ENCODE measurements around the gene DENND1A. TPM values are rescaled to one million over a fixed set of nuclear protein-coding genes. Genes with fewer than 3 reads are reported as not detected.

DENND1A gene
- total and polyA plus RNA-seq, 2 experiments from 2014 or later = 13.1 to 14.5 TPM

DNA sequence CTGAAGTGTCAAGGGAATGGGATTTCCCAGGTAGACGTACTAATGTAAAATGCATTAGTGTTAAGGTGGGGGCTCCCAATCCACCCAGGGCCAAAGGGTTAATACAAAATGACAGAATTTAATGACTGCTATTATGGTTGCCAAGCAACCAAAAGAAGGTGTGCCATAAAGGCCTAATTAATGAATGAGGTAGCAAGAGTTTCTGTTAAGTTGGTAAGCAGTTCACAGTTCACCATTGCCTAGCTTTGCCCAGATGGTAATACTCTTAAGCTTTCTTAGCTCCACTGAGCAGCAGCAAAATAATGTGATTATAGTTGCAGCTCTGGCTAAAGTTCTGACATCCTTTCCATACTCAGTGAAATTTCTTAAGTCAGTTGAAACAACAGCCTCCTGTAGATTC, 211.7 kb downstream of the DENND1A start:
- Histone ChIP-seq H3K4me1 (ENCODE audit: low read depth) (peaks cover 12% of the 10 kb centered on the region), H3K9me3 (ENCODE audit: low read depth) (no peaks in the 10 kb centered on the region), H3K36me3 (no peaks in the 10 kb centered on the region), H3K27ac (no peak overlapping the region), H3K27me3 (no peaks in the 10 kb centered on the region), H3K4me3 (no peak overlapping the region)
- TF ChIP-seq, protein P1, sequence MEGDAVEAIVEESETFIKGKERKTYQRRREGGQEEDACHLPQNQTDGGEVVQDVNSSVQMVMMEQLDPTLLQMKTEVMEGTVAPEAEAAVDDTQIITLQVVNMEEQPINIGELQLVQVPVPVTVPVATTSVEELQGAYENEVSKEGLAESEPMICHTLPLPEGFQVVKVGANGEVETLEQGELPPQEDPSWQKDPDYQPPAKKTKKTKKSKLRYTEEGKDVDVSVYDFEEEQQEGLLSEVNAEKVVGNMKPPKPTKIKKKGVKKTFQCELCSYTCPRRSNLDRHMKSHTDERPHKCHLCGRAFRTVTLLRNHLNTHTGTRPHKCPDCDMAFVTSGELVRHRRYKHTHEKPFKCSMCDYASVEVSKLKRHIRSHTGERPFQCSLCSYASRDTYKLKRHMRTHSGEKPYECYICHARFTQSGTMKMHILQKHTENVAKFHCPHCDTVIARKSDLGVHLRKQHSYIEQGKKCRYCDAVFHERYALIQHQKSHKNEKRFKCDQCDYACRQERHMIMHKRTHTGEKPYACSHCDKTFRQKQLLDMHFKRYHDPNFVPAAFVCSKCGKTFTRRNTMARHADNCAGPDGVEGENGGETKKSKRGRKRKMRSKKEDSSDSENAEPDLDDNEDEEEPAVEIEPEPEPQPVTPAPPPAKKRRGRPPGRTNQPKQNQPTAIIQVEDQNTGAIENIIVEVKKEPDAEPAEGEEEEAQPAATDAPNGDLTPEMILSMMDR (IDR thresholded peaks at IDR 0.05; ENCODE audit: low read depth, low read length) = no peak
- no peak for DNase-seq (ENCODE audit: low read depth in 1 of 2, low spot score in 1 of 2)

- Histone ChIP-seq H3K27me3 (no peaks in the 10 kb centered on the region), H3K4me3 (no peak overlapping the region), H3K9me3 (ENCODE audit: low read depth) (no peaks in the 10 kb centered on the region), H3K36me3 (no peaks in the 10 kb centered on the region), H3K4me1 (ENCODE audit: low read depth) (peaks cover 12% of the 10 kb centered on the region), H3K27ac (no peak overlapping the region)
- TF ChIP-seq, protein P1 (IDR thresholded peaks at IDR 0.05; ENCODE audit: low read depth, low read length) = no peak
- no peak for DNase-seq (ENCODE audit: low read depth in 1 of 2, low spot score in 1 of 2)
Observed at GRCh38 chr9:123717581-123718175, 212.2 kb downstream of the DENND1A start.

DNA sequence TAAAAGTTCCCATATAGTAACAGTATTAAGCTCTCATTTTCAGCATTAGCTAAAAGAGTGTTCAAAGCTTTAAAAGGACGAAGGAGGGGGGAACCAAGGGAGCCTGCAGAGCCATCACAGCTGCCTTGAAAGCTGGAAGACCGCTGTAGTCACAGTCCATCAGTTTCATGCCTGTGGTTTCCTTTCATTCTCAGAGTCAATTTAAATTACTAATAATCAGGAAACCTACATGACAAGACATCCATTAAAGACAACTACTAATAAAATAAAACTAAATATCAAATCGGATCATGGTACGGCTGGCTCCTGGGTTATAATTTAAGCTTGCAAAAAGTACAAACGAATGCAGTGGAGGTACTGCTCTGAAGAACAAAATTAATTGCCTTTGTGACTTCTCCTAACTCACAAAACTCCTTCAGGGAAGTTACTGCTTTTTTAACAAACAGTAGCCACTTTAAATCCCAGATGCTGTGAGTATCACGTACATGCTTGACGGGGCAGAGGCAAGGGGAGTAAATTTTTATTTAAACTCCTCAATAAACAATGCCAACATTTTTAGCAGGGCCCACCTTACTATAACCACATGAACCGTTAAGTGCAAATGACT, 213.5 kb downstream of the DENND1A start:
- no peak overlapping the region for H3K27ac ChIP-seq
- no peaks in the 10 kb centered on the region for H3K27me3 ChIP-seq
- peaks cover 12% of the 10 kb centered on the region for H3K4me1 ChIP-seq (ENCODE audit: low read depth)
- TF ChIP-seq, protein P1 (IDR thresholded peaks at IDR 0.05; ENCODE audit: low read depth, low read length) = no peak
- H3K4me3 ChIP-seq = no peak overlapping the region
- H3K9me3 ChIP-seq (ENCODE audit: low read depth) = no peaks in the 10 kb centered on the region
- no peak for DNase-seq (ENCODE audit: low read depth in 1 of 2, low spot score in 1 of 2)
- H3K36me3 ChIP-seq = no peaks in the 10 kb centered on the region

DNA sequence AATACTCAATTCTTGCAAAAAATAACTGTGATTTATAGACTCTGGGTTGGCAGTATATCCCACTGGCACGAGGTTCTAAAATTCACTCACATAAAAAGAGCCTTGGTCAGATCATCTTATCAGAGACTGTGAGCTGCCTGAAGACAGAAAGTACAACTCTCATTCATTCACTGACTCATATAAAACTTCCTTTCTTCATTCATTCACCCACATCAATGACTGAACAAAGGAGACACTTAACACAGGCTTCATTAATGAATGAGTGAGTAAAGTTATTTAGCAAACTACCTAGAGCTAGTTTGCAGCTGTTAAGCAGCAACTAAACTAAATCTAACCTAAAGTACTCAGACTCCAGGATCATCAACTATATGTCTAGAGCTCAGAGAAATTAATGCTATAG, 214.7 kb downstream of the DENND1A start:
- Histone ChIP-seq H3K4me1 (ENCODE audit: low read depth) (peaks cover 17% of the 10 kb centered on the region), H3K36me3 (no peaks in the 10 kb centered on the region), H3K9me3 (ENCODE audit: low read depth) (no peaks in the 10 kb centered on the region), H3K27ac (no peak overlapping the region), H3K27me3 (no peaks in the 10 kb centered on the region), H3K4me3 (no peak overlapping the region)
- TF ChIP-seq, protein P1 (IDR thresholded peaks at IDR 0.05; ENCODE audit: low read depth, low read length) = no peak
- no peak for DNase-seq (ENCODE audit: low read depth in 1 of 2, low spot score in 1 of 2)

DNA sequence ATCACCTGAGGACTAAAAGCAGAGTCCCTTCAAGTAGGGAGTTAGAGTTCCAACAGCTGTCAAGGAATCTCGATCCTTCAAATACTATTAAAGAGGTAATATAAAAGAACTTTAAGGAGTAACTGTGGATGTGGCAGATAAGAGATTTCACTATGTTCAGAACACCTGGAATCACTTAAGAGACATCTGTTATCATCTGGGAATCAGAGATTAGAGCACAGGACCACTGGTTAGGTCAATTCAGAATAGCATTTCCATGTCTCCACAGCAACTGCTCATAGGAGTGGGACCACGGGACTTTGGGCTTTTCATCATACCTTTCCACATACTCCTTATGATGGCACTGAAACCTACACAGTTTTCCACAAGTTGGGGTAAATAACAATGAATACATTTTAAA, 216.6 kb downstream of the DENND1A start:
- no peak overlapping the region for H3K27ac ChIP-seq
- DNase-seq (ENCODE audit: low read depth in 1 of 2, low spot score in 1 of 2) = no peak

More for the DNA sequence above, 216.6 kb downstream of the DENND1A start:
- TF ChIP-seq, protein P1 (IDR thresholded peaks at IDR 0.05; ENCODE audit: low read depth, low read length) = no peak
- Histone ChIP-seq H3K4me3 (no peak overlapping the region), H3K4me1 (ENCODE audit: low read depth) (peaks cover 35% of the 10 kb centered on the region), H3K27me3 (no peaks in the 10 kb centered on the region), H3K36me3 (no peaks in the 10 kb centered on the region), H3K9me3 (ENCODE audit: low read depth) (no peaks in the 10 kb centered on the region)
